ENCODE data around the gene NBAS.

- TF ChIP-seq CTCF (IDR thresholded peaks at IDR 0.05) (no peak), POLR2A (IDR thresholded peaks at IDR 0.05) (no peak)
These were observed 114.2 kb downstream of the NBAS start for GRCh38 chr2:15446961-15447360.

Measured in esophagus squamous epithelium (tissue), 4 donors.